Pulmonary artery endothelial cell (primary cell): ENCODE results near the gene GSG1L2. TPM values are rescaled to one million over a fixed set of nuclear protein-coding genes. Genes with fewer than 3 reads are reported as not detected.

Source experiments
- DNase-seq: peaks from one replicate; pipeline ENCODE4 v3.0.0-alpha.2; 2011; ENCODE audit warnings: low read depth, low spot score
- total RNA-seq: library from RNA; depleted of rRNA; stranded (reverse); fragments of >200 nt; gene quantifications from 2 replicates; pipeline ENCODE4 v1.2.3, GENCODE V29; 2014

Gene GSG1L2
- total RNA-seq, 1 donor from 2014 or later, result not detected

- DNase-seq, result no peak
Measured at GRCh38 chr17:9825641-9826150, 3.8 kb upstream of the GSG1L2 start, which contains the start of gene GLP2R. Gene GLP2R (plus strand): TSS chr17:9825924. CDS start chr17:9826064, 140 bp downstream.

- DNase-seq, result no peak
Measured at GRCh38 chr17:9824797-9825338, 3.0 kb upstream of the GSG1L2 start.

- DNase-seq, result no peak
Measured at GRCh38 chr17:9824094-9824493, 2.2 kb upstream of the GSG1L2 start.

- DNase-seq, result no peak
Measured at GRCh38 chr17:9820448-9820847, 1.4 kb downstream of the GSG1L2 start.

- no peak for DNase-seq
Measured at GRCh38 chr17:9818760-9819159, 3.1 kb downstream of the GSG1L2 start.

GRCh38 chr17:9817086-9817485, 4.8 kb downstream of the GSG1L2 start:
- no peak for DNase-seq

GRCh38 chr17:9816472-9816871, 5.4 kb downstream of the GSG1L2 start:
- no peak for DNase-seq

- no peak for DNase-seq
Measured at GRCh38 chr17:9814337-9814945, 7.4 kb downstream of the GSG1L2 start.

- DNase-seq, result no peak
Measured at GRCh38 chr17:9813166-9813565, 8.7 kb downstream of the GSG1L2 start.

GRCh38 chr17:9811537-9811936, 10.3 kb downstream of the GSG1L2 start:
- DNase-seq, result no peak

- DNase-seq, result no peak
Measured at GRCh38 chr17:9811086-9811485, 10.8 kb downstream of the GSG1L2 start.

- no peak for DNase-seq
Measured at GRCh38 chr17:9810100-9810949, 11.6 kb downstream of the GSG1L2 start.

GRCh38 chr17:9809409-9809808, 12.5 kb downstream of the GSG1L2 start:
- DNase-seq, result no peak

- no peak for DNase-seq
Measured at GRCh38 chr17:9806699-9807098, 15.2 kb downstream of the GSG1L2 start.

GRCh38 chr17:9805769-9806168, 16.1 kb downstream of the GSG1L2 start:
- no peak for DNase-seq

- DNase-seq, result no peak
Measured at GRCh38 chr17:9802697-9803096, 19.2 kb downstream of the GSG1L2 start.

GRCh38 chr17:9802294-9802693, 19.6 kb downstream of the GSG1L2 start:
- no peak for DNase-seq

- no peak for DNase-seq
Measured at GRCh38 chr17:9801505-9801904, 20.4 kb downstream of the GSG1L2 start.

GRCh38 chr17:9798724-9799123, 23.2 kb downstream of the GSG1L2 start:
- DNase-seq, result no peak

- DNase-seq, result no peak
Measured at GRCh38 chr17:9798008-9798407, 23.9 kb downstream of the GSG1L2 start.

GRCh38 chr17:9792181-9792840, 29.6 kb downstream of the GSG1L2 start:
- no peak for DNase-seq
